Hematopoietic multipotent progenitor cell (in vitro differentiated cells): ENCODE results near the gene GSTO1. TPM values are rescaled to one million over a fixed set of nuclear protein-coding genes. Genes with fewer than 3 reads are reported as not detected.
"Not testable (repeated sequence)": the region's sequence is repeated elsewhere in the genome, so short reads cannot be mapped to it uniquely, and the experiment has no call there.

ENCODE experiments used
- DNase-seq, 3 donors: peaks; one replicate each; pipeline ENCODE4 v3.0.0-alpha.2; 2011 to 2015; ENCODE audit warnings: low read depth in 2 of 3, low spot score in 2 of 3
- total RNA-seq: library from RNA; depleted of rRNA; stranded (reverse); fragments of >200 nt; gene quantifications from one replicate; pipeline ENCODE4 v1.2.3, GENCODE V29; 2012

Gene GSTO1
- total RNA-seq, 1 donor: 42.5 TPM

- not testable (repeated sequence) for DNase-seq
These were observed 5.8 kb upstream of the GSTO1 start for GRCh38 chr10:104248931-104249330.

DNA sequence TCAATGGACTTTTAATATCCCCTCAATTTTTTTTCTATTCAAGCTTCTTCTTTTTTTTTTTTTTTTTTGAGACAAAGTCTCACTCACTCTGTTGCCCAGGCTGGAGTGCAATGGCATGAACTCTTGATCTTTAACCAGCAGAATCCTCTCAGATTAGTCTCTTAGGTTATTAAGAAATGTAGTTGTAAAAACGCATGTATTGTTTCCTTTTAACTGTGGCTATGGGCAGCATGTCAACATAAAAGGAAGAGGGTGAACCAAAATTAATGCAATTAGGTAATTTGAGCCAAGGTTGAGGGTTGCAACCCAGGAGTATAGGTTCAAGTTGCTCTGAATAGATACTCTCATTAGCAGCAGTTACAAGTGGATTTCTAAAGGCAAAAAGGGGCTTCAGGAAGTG, 4.3 kb upstream of the GSTO1 start:
- DNase-seq: no peak

GRCh38 chr10:104251443-104251842, 3.2 kb upstream of the GSTO1 start:
- DNase-seq: no peak

DNA sequence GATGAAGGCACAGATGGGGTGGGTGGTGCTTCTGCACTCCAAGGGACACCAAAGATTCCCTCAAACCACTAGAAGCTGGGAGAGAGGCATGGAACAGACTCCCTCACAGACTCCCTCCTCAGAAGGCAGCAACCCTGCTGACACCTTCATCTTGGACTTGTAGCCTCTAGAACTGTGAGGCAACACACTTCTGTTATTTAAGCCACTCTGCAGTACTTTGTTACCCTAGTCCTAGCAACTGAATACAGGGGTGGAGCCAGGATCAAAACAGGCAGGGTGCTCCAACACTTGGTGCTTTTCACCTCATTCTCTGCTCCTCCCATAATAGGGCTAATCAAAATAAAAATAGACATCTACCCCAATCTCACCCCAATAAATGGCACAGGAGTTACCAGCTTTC, 2.3 kb upstream of the GSTO1 start:
- no peak for DNase-seq

GRCh38 chr10:104253106-104253505, 1.6 kb upstream of the GSTO1 start:
- DNase-seq: no peak

GRCh38 chr10:104253606-104254410, 884 bp upstream of the GSTO1 start:
- DNase-seq: no peak

DNA sequence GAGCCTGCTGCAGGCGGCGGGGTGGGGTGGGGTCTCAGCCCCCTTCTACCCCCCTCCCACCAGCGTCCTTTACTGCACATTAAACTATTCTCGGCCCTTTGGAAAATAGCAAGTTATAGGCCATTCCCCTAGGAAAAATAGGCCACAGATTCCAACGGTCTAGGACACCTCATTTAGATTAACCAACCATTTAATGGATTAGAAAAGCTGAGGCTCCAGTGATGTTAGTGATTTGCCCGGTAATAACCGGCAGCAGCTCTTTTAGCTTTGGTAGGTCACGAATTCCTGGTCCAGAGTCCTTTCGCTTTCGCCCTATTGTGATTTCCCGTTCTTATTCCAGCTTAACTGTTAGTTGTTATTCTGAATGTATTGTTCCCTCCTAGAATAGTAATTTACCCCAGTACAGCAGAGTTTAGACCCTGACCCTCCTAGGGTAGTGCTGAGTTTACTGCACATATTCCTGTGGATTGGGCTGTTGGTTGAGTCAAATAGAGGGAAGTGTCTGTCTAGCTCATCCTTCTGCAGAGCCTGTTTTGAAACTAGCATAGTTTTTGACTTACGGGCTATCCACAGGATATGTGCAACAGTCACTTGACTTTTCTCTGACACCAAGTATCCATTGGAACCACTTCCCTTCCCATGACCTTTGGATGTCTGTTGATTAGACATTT, 754 bp downstream of the GSTO1 start:
- DNase-seq: no peak

- no peak for DNase-seq
These were observed 1.8 kb downstream of the GSTO1 start for GRCh38 chr10:104256335-104256961.

GRCh38 chr10:104257235-104257634, 2.5 kb downstream of the GSTO1 start:
- no peak for DNase-seq

GRCh38 chr10:104258209-104258608, 3.5 kb downstream of the GSTO1 start:
- no peak for DNase-seq

DNA sequence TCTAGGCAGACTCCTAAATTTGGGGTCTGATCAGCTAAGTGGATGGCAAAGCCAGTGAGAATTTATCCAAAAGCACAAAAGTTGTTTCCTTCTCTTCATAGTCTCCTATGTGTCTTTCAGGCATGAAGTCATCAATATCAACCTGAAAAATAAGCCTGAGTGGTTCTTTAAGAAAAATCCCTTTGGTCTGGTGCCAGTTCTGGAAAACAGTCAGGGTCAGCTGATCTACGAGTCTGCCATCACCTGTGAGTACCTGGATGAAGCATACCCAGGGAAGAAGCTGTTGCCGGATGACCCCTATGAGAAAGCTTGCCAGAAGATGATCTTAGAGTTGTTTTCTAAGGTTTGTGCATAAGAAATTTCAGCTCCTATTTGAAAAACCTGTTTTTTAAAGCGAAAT, 4.8 kb downstream of the GSTO1 start:
- DNase-seq: no peak

DNA sequence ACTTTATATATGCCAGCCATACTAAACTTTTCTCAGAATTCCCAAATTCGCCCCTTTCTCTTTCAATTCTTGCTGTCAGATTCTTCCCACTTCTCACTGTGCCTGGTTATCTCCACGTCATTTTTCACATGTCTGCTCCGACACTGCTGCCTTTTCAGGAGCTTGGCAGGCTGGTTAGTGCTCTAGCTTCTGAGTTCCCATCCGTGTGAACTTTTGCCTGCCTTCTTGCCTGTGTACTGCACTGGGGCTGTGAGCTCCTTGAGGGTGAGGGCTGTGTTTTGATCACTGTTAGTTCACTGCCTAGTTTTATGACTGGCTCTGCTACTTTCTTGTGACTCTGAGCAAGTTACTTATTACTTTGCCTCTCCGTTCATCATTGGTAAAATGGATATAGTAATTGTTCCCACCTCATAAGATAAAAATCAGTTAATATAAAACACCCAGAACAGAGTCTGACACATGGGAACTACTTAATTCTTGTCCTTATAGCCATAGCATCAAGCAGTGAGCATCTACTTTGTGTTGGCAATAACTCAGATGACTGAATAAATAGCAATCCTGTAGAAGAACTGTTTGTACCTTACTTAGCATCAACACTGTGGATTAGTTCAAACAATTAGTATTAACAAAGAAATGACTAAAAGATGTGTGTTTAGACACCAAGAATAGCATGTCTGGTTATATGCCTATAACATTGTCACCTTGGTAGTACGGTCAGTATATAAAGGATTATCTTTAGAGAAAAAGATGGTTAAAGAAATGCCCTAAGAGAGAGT, 5.5 kb downstream of the GSTO1 start:
- DNase-seq: no peak

DNA sequence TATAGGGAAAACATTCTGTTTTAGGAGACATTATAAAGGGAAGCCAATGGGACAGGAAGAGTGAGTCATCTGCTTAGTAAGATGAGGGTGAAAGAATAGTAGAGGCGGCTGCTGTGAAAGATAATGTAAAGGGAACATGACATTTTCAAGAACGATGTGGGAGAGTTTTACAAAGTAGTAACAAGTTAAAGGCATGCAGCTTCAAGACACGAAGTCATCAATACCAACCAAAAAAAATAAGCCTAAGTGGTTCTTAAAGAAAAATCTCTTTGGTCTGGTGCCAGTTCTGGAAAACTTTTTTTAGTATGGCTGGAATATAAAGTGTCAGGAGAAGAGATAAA, 6.1 kb downstream of the GSTO1 start:
- DNase-seq: peak in 1 of 3 donors; percentile 45

- DNase-seq: no peak
These were observed 7.4 kb downstream of the GSTO1 start for GRCh38 chr10:104262055-104262454.

DNA sequence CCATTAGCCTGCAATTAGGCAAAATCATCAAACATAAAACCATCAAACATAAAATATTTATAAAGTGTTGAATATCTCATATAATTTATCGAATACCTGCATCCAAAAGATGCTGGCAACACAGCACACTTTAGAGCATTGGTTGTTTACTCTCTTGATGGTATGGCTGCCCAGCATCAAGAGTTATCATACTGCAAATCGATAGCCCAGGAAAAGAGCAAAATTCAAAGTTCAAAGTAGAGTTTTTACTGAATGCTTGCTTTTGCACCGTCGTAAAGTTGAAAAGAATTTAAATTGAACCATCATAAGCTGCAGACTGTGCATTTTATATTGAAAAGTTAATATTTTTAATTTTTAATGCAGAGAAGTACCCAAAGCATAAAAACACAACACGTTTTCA, 10.1 kb downstream of the GSTO1 start:
- no peak for DNase-seq

DNA sequence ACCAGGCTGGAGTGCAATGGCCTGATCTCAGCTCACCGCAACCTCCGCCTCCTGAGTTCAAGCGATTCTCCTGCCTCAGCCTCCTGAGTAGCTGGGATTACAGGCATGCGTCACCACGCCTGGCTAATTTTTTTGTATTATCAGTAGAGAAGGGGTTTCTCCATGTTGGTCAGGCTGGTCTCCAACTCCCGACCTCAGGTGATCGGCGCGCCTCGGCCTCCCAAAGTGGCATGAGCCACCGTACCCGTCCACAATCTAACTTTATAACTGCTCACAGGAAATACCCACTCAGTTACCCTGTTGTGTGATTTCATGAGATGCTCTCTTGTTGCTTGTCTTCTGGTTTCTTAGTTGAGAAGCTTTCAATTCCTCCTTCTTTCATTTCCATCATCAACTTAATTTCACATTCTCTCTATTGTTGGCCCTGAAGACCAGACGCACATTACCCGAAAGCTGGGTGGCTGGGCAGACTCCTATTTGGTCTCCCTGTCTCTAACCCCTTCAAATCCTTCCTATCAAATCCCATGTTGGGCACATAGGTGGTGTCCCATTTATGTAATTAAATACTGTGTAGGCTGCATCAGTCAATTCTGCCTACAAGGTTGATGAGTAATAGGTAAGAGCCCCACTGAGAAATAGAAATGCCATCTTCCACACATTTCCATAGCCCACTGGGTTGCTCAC, 13.2 kb downstream of the GSTO1 start:
- no peak for DNase-seq

- DNase-seq: no peak
These were observed 13.7 kb downstream of the GSTO1 start for GRCh38 chr10:104268405-104268712.

- DNase-seq: peak; percentile 89 to 100 (median 99)
These were observed 14.3 kb downstream of the GSTO1 start, which contains the start of gene GSTO2 for GRCh38 chr10:104268713-104269645. TSS of gene GSTO2 (plus strand) at chr10:104269184. CDS start at chr10:104274916, 5,732 bp downstream.

- no peak for DNase-seq
These were observed 18.6 kb downstream of the GSTO1 start for GRCh38 chr10:104273286-104273685.
